ENCODE results near the gene SERPINA6.

SERPINA6 gene

DNA sequence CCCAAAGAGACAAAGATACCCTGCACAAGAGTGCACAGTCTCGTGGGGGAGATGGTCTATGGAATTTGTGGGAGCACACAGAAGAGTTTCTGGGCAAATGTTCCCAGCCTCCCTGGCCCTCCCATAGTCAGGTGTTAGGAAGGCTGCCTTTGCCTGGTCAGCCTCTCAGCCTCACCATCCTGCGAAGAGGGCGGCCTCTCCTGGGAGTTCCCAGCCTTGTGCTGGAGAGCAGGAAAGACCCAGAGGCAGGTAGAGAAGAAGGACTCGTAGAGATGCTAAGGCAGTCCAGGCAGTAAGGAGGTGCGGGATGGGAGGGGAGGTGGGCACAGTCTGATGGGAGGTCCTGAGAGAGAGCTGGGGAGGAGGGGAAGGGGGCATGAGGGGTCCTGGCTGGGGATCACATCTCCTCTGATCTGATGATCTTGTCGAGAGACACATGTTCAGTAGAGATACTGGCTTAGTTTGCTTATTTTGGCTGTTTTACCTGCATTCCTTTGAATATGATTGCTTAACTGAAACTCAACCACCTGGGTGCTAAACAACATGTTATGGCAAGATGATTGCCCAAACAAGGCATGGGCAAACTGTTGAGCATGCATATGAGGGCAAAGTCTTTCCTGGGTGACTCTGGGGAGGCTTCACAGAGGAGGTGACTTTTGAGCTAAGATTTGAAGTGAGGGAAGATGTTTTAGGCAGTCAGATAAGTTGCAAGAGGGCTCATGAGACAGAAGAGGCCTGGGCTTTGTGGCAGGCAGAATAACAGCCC is 10.5 kb downstream of the SERPINA6 start:
- DNase-seq (ENCODE audit: insufficient read length, low spot score) (no peak), FAIRE-seq (no peak)
- TF ChIP-seq, protein P1, sequence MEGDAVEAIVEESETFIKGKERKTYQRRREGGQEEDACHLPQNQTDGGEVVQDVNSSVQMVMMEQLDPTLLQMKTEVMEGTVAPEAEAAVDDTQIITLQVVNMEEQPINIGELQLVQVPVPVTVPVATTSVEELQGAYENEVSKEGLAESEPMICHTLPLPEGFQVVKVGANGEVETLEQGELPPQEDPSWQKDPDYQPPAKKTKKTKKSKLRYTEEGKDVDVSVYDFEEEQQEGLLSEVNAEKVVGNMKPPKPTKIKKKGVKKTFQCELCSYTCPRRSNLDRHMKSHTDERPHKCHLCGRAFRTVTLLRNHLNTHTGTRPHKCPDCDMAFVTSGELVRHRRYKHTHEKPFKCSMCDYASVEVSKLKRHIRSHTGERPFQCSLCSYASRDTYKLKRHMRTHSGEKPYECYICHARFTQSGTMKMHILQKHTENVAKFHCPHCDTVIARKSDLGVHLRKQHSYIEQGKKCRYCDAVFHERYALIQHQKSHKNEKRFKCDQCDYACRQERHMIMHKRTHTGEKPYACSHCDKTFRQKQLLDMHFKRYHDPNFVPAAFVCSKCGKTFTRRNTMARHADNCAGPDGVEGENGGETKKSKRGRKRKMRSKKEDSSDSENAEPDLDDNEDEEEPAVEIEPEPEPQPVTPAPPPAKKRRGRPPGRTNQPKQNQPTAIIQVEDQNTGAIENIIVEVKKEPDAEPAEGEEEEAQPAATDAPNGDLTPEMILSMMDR (IDR thresholded peaks at IDR 0.05; ENCODE audit: insufficient read depth, missing control alignments): no peak

DNA sequence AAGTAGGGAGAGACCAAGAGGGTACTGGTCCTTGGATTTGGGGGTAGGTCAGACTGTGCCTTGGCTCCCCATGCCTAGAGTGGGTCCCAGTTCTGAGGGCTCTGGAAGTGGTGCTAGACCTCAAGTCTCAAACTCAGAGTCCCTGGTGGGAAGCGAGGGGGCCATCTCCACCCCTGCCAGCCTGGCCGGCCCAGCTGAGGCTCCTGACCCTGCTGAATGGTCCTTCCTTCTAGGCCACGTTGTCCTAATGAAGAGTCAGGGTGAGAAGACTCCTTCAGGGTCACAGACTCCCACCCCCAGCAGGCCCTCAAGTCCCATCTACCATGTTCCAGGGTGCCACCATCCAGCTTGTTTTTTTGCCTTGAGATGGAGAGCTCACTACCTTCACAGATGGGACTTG is 12.9 kb downstream of the SERPINA6 start:
- TF ChIP-seq, protein P1 (IDR thresholded peaks at IDR 0.05; ENCODE audit: insufficient read depth, missing control alignments): no peak
- no peak for DNase-seq (ENCODE audit: insufficient read length, low spot score)
- FAIRE-seq: no peak

DNA sequence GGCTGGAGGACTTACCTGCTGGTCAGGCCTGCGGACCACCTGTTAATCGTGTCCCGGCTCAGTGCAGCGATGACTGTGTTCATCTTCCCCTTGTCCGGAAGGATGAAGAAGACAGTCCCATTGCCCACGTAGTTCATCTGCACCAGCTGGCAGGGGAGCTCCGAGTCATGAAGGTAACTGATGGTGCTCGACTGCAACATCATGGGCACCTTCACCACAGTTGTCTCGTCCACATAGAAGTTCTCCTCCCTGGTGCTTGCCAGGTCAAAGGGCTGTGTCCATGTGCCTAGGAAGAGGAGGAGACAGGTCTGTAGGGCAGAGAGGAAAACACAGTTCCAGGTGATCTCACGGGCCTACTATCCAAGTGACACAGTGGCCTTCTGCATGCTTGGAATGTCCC is 13.4 kb downstream of the SERPINA6 start:
- TF ChIP-seq, protein P1 (IDR thresholded peaks at IDR 0.05; ENCODE audit: insufficient read depth, missing control alignments): no peak
- DNase-seq (ENCODE audit: insufficient read length, low spot score) (no peak), FAIRE-seq (no peak)

DNA sequence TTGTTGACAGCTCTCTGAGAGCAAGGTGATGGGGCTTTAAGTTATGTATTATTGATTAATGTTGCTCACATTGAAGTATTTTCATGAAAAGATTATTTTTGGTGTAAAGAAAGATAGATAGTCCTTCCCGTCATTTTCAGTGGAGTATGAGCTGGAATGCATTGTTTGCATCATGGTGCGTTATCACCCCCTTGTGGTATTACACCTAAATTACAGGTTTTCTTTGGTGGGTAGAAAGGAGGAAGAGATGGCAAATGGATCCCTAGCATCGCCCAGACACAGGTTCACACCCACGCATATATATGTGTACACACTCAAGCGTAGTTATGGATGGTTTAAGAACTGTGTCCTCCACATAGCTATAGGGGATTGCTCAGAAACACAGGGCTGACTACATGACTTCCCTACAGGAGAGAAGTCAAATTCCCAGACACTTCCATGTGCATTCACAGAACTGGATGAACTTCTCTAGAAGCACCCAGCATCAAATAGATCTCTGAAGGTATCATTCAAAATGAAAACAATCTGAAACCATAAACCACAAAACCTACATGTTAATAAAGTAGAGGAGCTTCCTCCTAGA is 15.6 kb downstream of the SERPINA6 start:
- FAIRE-seq (no peak), DNase-seq (ENCODE audit: insufficient read length, low spot score) (no peak)
- TF ChIP-seq, protein P1 (IDR thresholded peaks at IDR 0.05; ENCODE audit: insufficient read depth, missing control alignments): peak; percentile 22

DNA sequence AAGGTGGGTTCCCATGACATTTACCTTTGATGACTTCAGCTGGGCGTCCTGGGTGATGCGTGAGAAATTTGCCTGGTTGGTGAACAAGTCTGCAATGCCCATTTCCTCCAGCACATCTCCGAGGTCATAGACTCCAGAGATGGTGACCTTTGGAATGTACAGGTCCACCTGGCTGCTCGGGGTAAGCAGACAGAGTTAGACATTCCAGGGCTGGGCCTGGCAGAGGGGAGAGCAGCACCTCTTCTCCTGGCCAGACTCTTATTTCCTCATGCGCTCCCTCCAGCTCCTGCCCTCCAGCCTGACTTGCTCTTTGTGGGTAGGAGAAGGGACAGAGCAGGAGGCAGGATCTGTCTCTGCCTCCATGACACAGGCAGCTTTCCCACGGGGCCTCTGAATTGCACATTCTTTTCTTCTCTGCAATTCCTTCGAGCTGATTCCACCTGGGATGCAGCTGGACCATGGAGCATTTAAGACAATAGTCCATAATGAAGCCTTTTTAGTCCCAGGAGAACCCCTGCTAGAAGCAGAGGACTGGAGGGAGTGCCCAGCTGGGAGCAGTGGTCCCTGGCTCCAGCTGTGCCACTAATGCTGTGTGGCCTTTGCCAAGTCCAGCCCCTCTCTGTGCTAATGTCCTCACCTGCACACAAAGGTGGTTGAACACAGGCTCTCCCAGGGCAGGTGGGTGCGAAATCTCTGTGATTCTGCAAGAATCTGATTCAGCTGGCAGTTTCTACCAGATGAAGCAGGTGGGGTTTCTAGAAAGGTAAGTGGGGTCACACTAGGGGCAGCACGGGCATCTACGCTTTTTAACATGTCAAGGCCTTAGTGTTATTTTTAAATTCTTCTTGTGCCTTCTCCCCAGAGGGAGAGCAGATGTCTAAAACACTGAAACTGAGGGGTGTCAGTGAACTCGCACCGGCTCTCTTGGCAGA is 16.8 kb downstream of the SERPINA6 start:
- TF ChIP-seq, protein P1 (IDR thresholded peaks at IDR 0.05; ENCODE audit: insufficient read depth, missing control alignments): no peak
- FAIRE-seq: no peak
- no peak for DNase-seq (ENCODE audit: insufficient read length, low spot score)

DNA sequence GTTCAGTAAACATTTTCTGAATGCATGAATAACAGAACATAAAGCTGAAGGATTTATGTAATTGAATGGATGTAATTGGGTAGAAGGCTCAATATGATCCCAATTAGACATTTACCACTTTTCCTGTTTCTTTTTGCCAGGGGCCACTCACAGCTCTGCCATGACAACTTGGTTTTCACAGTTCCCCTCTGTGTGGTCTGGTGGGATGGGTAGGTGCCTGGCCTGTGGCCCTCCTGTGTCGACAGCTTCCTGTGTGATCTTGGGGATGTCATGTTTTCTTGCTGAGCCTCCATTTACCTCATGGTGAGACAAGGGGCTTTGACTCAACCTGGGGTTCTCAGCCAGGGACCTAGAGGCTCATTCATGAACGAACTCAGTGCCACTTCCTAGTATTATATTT is 17.5 kb downstream of the SERPINA6 start:
- TF ChIP-seq, protein P1 (IDR thresholded peaks at IDR 0.05; ENCODE audit: insufficient read depth, missing control alignments): no peak
- DNase-seq (ENCODE audit: insufficient read length, low spot score) (no peak), FAIRE-seq (no peak)
